ENCODE data around the gene STX1B. TPM values are rescaled to one million over a fixed set of nuclear protein-coding genes. Genes with fewer than 3 reads are reported as not detected.
"Not testable (repeated sequence)": the region's sequence is repeated elsewhere in the genome, so short reads cannot be mapped to it uniquely, and the experiment has no call there.

The STX1B gene
- total RNA-seq, 1 experiment from 2014 or later = 3.9 TPM

GRCh38 chr16:30941600-30942425, 68.6 kb downstream of the STX1B start:
- peaks cover 4% of the 10 kb centered on the region; the same call in 1 of the 2 replicates for H3K79me2 ChIP-seq (ENCODE audit: low read depth)
- H3K4me1 ChIP-seq (replicated peaks; ENCODE audit: insufficient read depth) = peaks cover 6% of the 10 kb centered on the region; the same call in 1 of the 2 replicates
- peaks cover 25% of the 10 kb centered on the region for H4K20me1 ChIP-seq (ENCODE audit: insufficient read depth)
- no peak overlapping the region for H2AFZ ChIP-seq
- CTCF ChIA-PET = interaction anchor here (0.6 to 2.2 kb wide), 6 partner anchors 18 to 166 kb away, joined by 3 to 10 read pairs (median 4); partner anchors contain the start of gene FBXL19
- peak; percentile 63 to 87 for DNase-seq
- BruUV-seq (replicated peaks) = no TSS peak
- no peak overlapping the region for H3K4me3 ChIP-seq
- H3K27me3 ChIP-seq (ENCODE audit: insufficient read depth, low read depth) = no peaks in the 10 kb centered on the region
- intact Hi-C loops (cut with micrococcal nuclease; ENCODE audit: unreplicated experiment) = loop anchor here (1.0 kb wide), 1 partner anchor 98 kb away; no protein-coding TSS in a partner anchor
- H3K27ac ChIP-seq = no peak overlapping the region
- TF ChIP-seq CTCF (conservative IDR thresholded peaks at IDR 0.05) = peak; percentile 98
- TF ChIP-seq EZH2 (IDR thresholded peaks at IDR 0.05; ENCODE audit: low read depth) = no peak
- peaks cover 17% of the 10 kb centered on the region; the same call in 1 of the 2 replicates for H3K36me3 ChIP-seq (ENCODE audit: low read depth)
- no peaks in the 10 kb centered on the region for H3K9me2 ChIP-seq (ENCODE audit: insufficient read depth)
- no peaks in the 10 kb centered on the region for H3K9me3 ChIP-seq (ENCODE audit: insufficient read depth, low read depth)
- POLR2A ChIA-PET (ENCODE audit: unreplicated experiment) = interaction anchor here (0.5 to 0.7 kb wide), 7 partner anchors 10 to 522 kb away, joined by 3 to 10 read pairs (median 5); no protein-coding TSS in a partner anchor
- peak overlapping the region; percentile 9; the same call in 1 of the 2 replicates for H3K4me2 ChIP-seq
- peaks cover 69% of the 10 kb centered on the region for H3F3A ChIP-seq (ENCODE audit: insufficient read depth, low read depth)

- H3K27me3 ChIP-seq (ENCODE audit: insufficient read depth, low read depth); H3K27ac ChIP-seq; intact Hi-C loops (cut with micrococcal nuclease; ENCODE audit: unreplicated experiment); H3K9me3 ChIP-seq (ENCODE audit: insufficient read depth, low read depth); H3K4me1 ChIP-seq (replicated peaks; ENCODE audit: insufficient read depth); H2AFZ ChIP-seq; H3K79me2 ChIP-seq (ENCODE audit: low read depth); BruUV-seq (replicated peaks); H3K4me2 ChIP-seq; DNase-seq; H3K4me3 ChIP-seq; H3K9me2 ChIP-seq (ENCODE audit: insufficient read depth): not testable (repeated sequence)
- Histone ChIP-seq H3K36me3 (ENCODE audit: low read depth) (peaks cover 18% of the 10 kb centered on the region; the same call in 1 of the 2 replicates), H4K20me1 (ENCODE audit: insufficient read depth) (peaks cover 32% of the 10 kb centered on the region), H3F3A (ENCODE audit: insufficient read depth, low read depth) (peaks cover 59% of the 10 kb centered on the region)
- ChIA-PET CTCF (interaction anchor here (0.7 kb wide), 2 partner anchors 180 to 192 kb away, joined by 7 to 10 read pairs; no protein-coding TSS in a partner anchor), POLR2A (ENCODE audit: unreplicated experiment) (interaction anchor here (0.5 to 0.6 kb wide), 3 partner anchors 16 to 532 kb away, joined by 3 to 4 read pairs (median 3); partner anchors contain the start of gene STX4)
Measured at GRCh38 chr16:30939571-30939970, 70.9 kb downstream of the STX1B start.

Other genes with a start within 250 kb of the STX1B start
- gene CFAP119, start 248.6 kb downstream of the STX1B start, total RNA-seq (2021) = 17.9 and 19.9 TPM in 2 replicates
- gene RNF40, start 248.3 kb downstream of the STX1B start, total RNA-seq (2021) = 149 and 178 TPM in 2 replicates
- 21.7 and 25.6 TPM in 2 replicates for gene ZNF629, start 223.4 kb downstream of the STX1B start, total RNA-seq (2021)
- 59.3 and 66.9 TPM in 2 replicates for gene BCL7C, start 116.6 kb downstream of the STX1B start, total RNA-seq (2021)
- 11.6 and 17.0 TPM in 2 replicates for gene CTF1, start 114.0 kb downstream of the STX1B start, total RNA-seq (2021)
- 70.8 and 72.7 TPM in 2 replicates for gene FBXL19, start 87.1 kb downstream of the STX1B start, total RNA-seq (2021)
- gene ORAI3, start 61.6 kb downstream of the STX1B start, total RNA-seq (2021) = 40.7 and 43.5 TPM in 2 replicates
- 29.6 and 33.2 TPM in 2 replicates for gene SETD1A, start 52.9 kb downstream of the STX1B start, total RNA-seq (2021)
- 34.8 and 44.2 TPM in 2 replicates for gene HSD3B7, start 25.4 kb downstream of the STX1B start, total RNA-seq (2021)
- gene STX4, start 22.9 kb upstream of the STX1B start, total RNA-seq (2021) = 85.8 and 100 TPM in 2 replicates
- 13.2 and 17.4 TPM in 2 replicates for gene ZNF668, start 63.6 kb upstream of the STX1B start, total RNA-seq (2021)
- 25.4 and 30.7 TPM in 2 replicates for gene ZNF646, start 63.8 kb upstream of the STX1B start, total RNA-seq (2021)
- 7.7 and 9.2 TPM in 2 replicates for gene PRSS53, start 78.3 kb upstream of the STX1B start, total RNA-seq (2021)
- gene VKORC1, start 84.2 kb upstream of the STX1B start, total RNA-seq (2021) = 46.0 and 59.9 TPM in 2 replicates
- gene BCKDK, start 97.7 kb upstream of the STX1B start, total RNA-seq (2021) = 41.5 and 66.5 TPM in 2 replicates
- 81.4 and 84.3 TPM in 2 replicates for gene KAT8, start 107.0 kb upstream of the STX1B start, total RNA-seq (2021)
- gene PRSS8, start 125.1 kb upstream of the STX1B start, total RNA-seq (2021) = 147 and 154 TPM in 2 replicates
- 4.1 and 6.8 TPM in 2 replicates for gene PRSS36, start 139.4 kb upstream of the STX1B start, total RNA-seq (2021)
- gene FUS, start 169.5 kb upstream of the STX1B start, total RNA-seq (2021) = 429 and 637 TPM in 2 replicates
- gene PYCARD, start 192.1 kb upstream of the STX1B start, total RNA-seq (2021) = 72.9 and 107 TPM in 2 replicates
- 0.09 TPM in 1 of 2 replicates, not detected in the other for gene TRIM72, start 203.5 kb upstream of the STX1B start, total RNA-seq (2021)
- gene PYDC1, start 206.5 kb upstream of the STX1B start, total RNA-seq (2021) = not detected in 2 replicates
- 0.90 and 1.3 TPM in 2 replicates for gene ITGAM, start 249.3 kb upstream of the STX1B start, total RNA-seq (2021)